HG02759 (cell line): Measurements from ENCODE around the gene IRGC.
"Not testable (repeated sequence)": the region's sequence is repeated elsewhere in the genome, so short reads cannot be mapped to it uniquely, and the experiment has no call there.

ENCODE experiments used
- ATAC-seq: cut with Tn5 transposase; IDR thresholded peaks from one replicate; pipeline ENCODE4 v1.9.1; 2021; ENCODE audit warnings: mild to moderate bottlenecking, moderate library complexity; ENCODE audit not compliant: unreplicated experiment

The IRGC gene

GRCh38 chr19:43751466-43752220 is 35.8 kb downstream of the IRGC start:
- ATAC-seq: no peak

- no peak for ATAC-seq
Observed at GRCh38 chr19:43752287-43752875, 36.5 kb downstream of the IRGC start.

GRCh38 chr19:43754253-43754502 is 38.3 kb downstream of the IRGC start:
- no peak for ATAC-seq

- ATAC-seq: peak; percentile 67
Observed at GRCh38 chr19:43754503-43755255, 38.8 kb downstream of the IRGC start, which contains the start of gene SMG9. SMG9 (minus strand) TSS chr19:43754962; CDS start chr19:43750741, 4,221 bp downstream.

- ATAC-seq: no peak
Observed at GRCh38 chr19:43755256-43755801, 39.5 kb downstream of the IRGC start.

GRCh38 chr19:43759515-43759914 is 43.6 kb downstream of the IRGC start:
- no peak for ATAC-seq

GRCh38 chr19:43760941-43761340 is 45.1 kb downstream of the IRGC start:
- ATAC-seq: no peak

GRCh38 chr19:43762814-43763213 is 46.9 kb downstream of the IRGC start:
- no peak for ATAC-seq

- peak; percentile 22 for ATAC-seq
Observed at GRCh38 chr19:43763473-43763939, 47.6 kb downstream of the IRGC start.

- ATAC-seq: not testable (repeated sequence)
Observed at GRCh38 chr19:43764684-43765083, 48.8 kb downstream of the IRGC start.

- peak; percentile 72 for ATAC-seq
Observed at GRCh38 chr19:43765109-43765876, 49.4 kb downstream of the IRGC start.

GRCh38 chr19:43766755-43767043 is 50.8 kb downstream of the IRGC start:
- ATAC-seq: no peak

- no peak for ATAC-seq
Observed at GRCh38 chr19:43767316-43767715, 51.4 kb downstream of the IRGC start.

- ATAC-seq: no peak
Observed at GRCh38 chr19:43767818-43768217, 51.9 kb downstream of the IRGC start.

- ATAC-seq: no peak
Observed at GRCh38 chr19:43768273-43769050, 52.6 kb downstream of the IRGC start.

GRCh38 chr19:43769256-43769655 is 53.4 kb downstream of the IRGC start:
- ATAC-seq: no peak
